Stimulated activated naive CD4-positive, alpha-beta T cell treated with Interleukin-2 at 50 U/mL for 16 hours (primary cell): ENCODE measurements around the gene DOCK4.

Experiments
- DNase-seq: peaks from one replicate; lab custom pipeline; 2025; lab: John Stamatoyannopoulos, UW

Gene DOCK4

GRCh38 chr7:112192236-112193154, 13.7 kb downstream of the DOCK4 start:
- DNase-seq = no peak

GRCh38 chr7:112190120-112190519, 16.1 kb downstream of the DOCK4 start:
- no peak for DNase-seq

DNA sequence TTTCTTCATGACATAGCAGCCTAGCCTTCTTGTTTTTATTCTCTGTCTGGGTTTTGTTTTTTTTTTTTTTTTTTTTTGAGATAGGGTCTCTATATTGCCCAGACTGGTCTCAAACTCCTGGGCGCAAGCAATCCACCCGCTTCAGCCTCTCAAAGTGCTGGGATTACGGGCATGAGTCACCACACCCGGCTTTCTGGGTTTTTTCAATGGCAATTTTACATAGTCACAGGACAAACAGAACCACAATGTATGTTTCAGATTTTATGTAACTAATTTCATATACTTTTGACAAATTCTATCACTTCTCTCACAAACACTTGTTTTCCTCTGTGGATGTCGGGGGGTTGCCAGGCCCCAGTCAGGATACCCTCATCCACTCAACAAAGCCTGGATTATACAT, 16.5 kb downstream of the DOCK4 start:
- DNase-seq = no peak

GRCh38 chr7:112188257-112188656, 17.9 kb downstream of the DOCK4 start:
- DNase-seq = no peak

DNA sequence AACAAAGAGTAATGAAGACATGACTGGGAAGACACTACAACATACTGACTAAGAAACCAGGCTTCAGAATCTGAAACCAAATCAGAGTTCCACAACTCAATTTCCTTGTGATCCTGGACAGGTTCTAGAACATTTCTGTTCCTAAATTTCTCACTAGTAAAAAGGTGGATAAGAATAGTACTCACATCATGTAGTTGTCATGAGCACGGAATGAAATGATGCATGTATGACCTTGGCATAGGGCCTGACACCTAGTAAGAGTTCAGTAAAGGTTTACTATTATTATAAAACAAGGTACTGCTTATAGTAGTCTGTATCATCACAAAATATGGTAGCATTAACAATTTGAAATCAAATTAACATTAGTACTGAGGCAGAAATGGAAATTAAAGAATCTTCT, 19.9 kb downstream of the DOCK4 start:
- no peak for DNase-seq

- DNase-seq = no peak
Observed at GRCh38 chr7:112185005-112185834, 21.0 kb downstream of the DOCK4 start.

- DNase-seq = no peak
Observed at GRCh38 chr7:112184455-112184854, 21.7 kb downstream of the DOCK4 start.

- no peak for DNase-seq
Observed at GRCh38 chr7:112183266-112183665, 22.9 kb downstream of the DOCK4 start.

DNA sequence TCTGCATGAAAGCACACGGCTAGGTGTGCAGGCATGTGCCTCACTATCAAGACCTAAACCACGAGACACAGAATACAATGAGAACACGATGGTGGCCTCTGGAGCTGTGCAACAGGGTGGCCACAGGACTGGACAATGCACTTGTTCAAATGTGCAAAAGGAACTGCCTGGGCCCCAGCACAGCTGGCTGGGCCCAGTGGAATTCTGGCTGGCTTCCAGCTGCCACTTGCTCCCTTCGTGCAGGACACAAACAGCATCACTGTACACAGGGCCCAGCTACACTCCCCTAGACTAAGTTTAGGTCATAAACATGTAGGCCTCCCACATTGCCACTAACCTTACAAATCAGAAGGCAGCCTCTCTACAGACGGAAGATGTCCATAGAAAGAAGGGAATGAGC, 23.4 kb downstream of the DOCK4 start:
- no peak for DNase-seq

- DNase-seq = no peak
Observed at GRCh38 chr7:112180223-112180622, 26.0 kb downstream of the DOCK4 start.

DNA sequence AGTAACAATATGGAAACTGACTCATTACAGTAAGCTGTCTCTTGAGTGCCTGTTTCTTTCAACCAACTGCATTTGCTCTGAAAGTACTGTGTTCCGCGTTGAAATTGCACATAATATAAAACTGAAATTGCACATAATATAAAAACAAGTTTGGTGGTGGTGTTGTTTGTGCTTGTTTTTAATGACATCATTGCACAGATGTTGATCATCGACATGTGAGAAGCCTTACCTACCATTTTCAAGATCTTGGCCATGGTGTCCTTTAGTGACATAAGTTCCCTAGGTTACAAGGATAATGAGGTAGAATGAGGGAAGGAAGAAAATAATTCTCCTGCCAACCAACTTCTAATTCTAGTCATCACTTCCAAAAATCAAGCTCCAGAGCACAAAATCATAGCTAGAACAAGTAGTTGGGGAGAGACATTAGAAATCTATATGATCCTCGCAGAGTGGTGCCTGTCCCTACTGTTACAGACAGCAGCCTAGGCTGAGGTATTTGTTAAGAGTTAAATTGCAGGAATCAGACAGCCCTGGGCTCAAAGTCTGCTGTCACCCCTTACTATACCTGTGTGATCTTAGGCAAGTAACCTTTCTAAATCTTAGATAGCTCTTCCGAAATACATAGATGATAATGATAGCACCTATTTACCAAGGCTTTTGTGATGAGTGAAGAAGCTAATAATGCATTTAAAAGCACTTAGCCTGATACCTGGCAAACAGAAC, 29.3 kb downstream of the DOCK4 start:
- no peak for DNase-seq

DNA sequence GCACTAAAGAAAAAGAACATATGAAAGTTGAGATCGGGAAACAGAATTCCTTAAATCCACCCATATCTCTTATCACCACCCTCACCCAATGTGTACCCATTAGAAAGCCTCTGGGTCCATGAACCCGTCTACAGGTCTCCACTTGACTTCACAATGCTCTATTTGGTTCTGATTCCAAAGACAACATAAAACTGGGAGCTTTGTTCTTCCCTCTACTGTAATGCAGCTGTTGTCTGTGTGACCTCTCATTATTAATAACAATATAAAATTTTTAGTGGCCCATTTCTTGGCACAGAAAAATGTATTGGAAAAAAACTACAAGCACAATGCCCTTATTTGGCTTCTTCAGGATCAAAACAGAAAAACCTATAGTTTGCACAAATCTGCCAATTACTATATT, 30.0 kb downstream of the DOCK4 start:
- DNase-seq = no peak

DNA sequence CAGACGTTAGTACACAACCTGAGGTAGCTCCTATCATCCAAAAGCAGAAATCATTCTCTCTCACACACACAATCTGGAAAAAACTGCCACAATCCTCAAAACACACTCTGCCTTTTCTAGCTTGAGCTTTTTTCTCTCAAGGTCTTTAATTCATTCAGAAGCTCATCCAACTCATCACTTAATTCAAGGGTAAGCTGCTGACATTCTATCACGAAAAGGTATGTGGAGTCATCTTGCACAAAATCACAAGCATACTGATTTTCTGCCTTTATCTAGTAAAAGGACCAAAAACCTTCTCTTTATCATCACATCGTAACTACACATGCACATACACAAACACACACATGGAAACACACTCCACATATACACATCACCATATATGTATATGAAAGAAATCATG, 32.0 kb downstream of the DOCK4 start:
- DNase-seq = no peak

- DNase-seq = no peak
Observed at GRCh38 chr7:112173568-112173905, 32.7 kb downstream of the DOCK4 start.

DNA sequence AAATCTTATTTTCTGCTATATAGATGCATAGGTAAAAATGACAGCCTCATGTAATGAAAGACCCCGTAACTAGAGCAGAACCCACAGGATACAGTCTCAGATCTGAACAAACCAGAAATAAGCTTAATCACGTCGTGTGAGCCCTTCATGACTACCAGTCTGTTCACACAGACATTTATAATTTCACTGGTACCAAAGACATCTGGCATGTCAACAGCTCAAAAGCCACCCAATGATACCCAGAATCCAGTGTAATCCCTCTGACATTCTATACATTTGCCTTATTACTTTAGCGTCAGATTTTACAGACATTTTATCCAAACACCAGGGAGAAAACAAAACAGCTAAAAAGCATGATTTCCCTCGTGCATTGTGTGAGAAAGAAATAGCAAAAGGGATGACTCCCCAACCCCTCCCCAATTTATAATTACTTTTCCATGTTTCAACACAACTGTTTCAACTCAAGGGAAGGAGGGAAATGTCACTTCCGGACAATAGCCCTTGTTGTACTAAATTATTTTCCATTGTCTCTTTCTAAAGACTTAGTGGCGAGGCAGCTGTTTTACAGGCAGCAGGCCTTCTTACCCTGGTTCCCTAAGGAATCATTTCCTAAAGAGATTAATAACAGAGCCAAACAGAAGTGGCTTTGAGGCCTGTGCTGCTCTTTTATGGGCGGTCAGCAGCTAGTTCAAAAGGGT, 33.2 kb downstream of the DOCK4 start:
- no peak for DNase-seq

DNA sequence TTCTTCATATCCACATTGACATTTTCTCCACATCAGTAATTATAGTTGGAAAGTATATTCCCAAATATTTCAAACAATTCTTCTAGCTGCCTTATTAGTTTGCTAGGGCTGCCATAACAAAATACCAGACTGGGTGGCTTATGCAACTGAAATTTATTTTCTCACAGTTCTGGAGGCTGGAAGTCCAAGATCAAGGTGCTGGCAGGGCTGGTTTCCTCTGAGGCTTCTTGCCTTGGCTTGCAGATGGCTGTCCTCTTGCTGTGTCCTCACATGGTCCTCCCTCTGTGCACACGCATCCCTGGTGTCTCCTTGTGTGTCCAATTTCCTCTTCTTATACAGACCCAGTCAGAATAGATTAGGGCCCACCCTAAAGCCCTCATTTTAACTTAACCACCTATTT, 34.5 kb downstream of the DOCK4 start:
- no peak for DNase-seq

DNA sequence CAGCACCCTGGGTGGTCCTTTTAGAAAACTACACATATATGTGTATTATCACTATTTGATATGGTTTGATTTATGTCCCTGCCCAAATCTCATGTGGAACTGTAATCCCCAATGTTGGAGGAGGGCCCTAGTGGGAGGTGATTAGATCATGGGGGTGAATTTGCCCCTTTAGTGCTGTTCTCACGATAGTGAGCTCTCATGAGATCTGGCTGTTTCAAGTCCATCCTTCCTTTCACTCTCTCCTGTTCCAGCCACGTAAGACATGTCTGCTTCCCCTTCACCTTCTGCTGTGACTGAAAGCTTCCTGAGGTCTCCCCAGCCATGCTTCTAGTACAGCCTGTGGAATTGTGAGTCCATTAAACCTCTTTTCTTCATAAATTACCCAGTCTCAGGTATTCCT, 37.3 kb downstream of the DOCK4 start:
- no peak for DNase-seq

DNA sequence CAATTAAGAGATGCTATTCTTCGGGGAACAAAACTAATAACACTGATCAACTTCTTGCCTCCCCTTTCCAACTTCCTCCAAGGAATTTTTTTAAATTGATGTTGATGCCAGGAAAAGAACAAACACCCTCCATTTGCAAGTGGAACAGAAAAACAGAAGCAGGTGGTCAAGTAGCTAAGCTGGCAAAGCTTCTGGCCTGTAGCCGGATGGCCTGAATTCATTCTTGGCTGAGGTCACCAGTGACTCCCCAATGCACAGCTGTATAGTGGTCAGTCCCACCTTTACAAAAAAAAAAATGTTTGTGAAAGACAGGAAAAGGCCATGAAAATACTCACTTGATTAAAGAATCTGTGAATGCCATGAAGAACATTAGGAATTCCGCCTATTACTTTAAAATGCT, 39.1 kb downstream of the DOCK4 start:
- no peak for DNase-seq

GRCh38 chr7:112162784-112163506, 43.3 kb downstream of the DOCK4 start:
- DNase-seq = no peak

GRCh38 chr7:112162142-112162766, 43.9 kb downstream of the DOCK4 start:
- no peak for DNase-seq
